Breast epithelium (tissue), 3 donors: ENCODE results near the gene ALKAL2.

Experiments used
- CTCF ChIP-seq, 3 donors: fragments of 450-650 bp; IDR thresholded peaks; one replicate each; pipeline ENCODE4 v1.5.1; 2016 to 2017; ENCODE audit warnings: antibody characterized with exemption in 3 of 3, mild to moderate bottlenecking in 3 of 3, moderate library complexity in 3 of 3
- POLR2A ChIP-seq: fragments of 450-650 bp; IDR thresholded peaks from one replicate; pipeline ENCODE4 v1.6.1; 2016; ENCODE audit warnings: antibody characterized with exemption, mild to moderate bottlenecking, moderate library complexity
- POLR2AphosphoS5 ChIP-seq, 3 donors: sonication (generic); formaldehyde crosslinking; IDR thresholded peaks; one replicate each; pipeline ENCODE4 v1.6.1; 2017; ENCODE audit warnings: antibody characterized with exemption in 3 of 3

- TF ChIP-seq CTCF (IDR thresholded peaks at IDR 0.05) (no peak), POLR2A (no peak), POLR2AphosphoS5 (IDR thresholded peaks at IDR 0.05) (no peak)
Observed at GRCh38 chr2:323035-323434, 35.1 kb upstream of the ALKAL2 start.
